Measurements from ENCODE around the gene IFNA1. TPM values are rescaled to one million over a fixed set of nuclear protein-coding genes. Genes with fewer than 3 reads are reported as not detected.

IFNA1 gene
- total RNA-seq, 1 donor from 2014 or later = not detected

- no peak for TF ChIP-seq CTCF (conservative IDR thresholded peaks at IDR 0.05; ENCODE audit: low read depth, low read length)
- DNase-seq (ENCODE audit: low read depth) = no peak
- no peak overlapping the region for H3K4me3 ChIP-seq (ENCODE audit: low read depth, low read length)
These were observed 41.3 kb downstream of the IFNA1 start for GRCh38 chr9:21481470-21482056.

- H3K4me3 ChIP-seq (ENCODE audit: low read depth, low read length) = no peak within 1 kb of the TSS
- DNase-seq (ENCODE audit: low read depth) = no peak
- TF ChIP-seq CTCF (conservative IDR thresholded peaks at IDR 0.05; ENCODE audit: low read depth, low read length) = no peak
These were observed 42.0 kb downstream of the IFNA1 start, which contains the start of gene IFNE for GRCh38 chr9:21482213-21482612. TSS of gene IFNE (minus strand) at chr9:21482313. CDS start at chr9:21481694, 619 bp downstream.

Other genes starting within 250 kb of the IFNA1 start
- not detected in 2 replicates for gene IFNA7, start 238.2 kb upstream of the IFNA1 start, total RNA-seq
- not detected in 2 replicates for gene IFNA10, start 233.3 kb upstream of the IFNA1 start, total RNA-seq
- not detected in 2 replicates for gene IFNA16, start 223.1 kb upstream of the IFNA1 start, total RNA-seq
- gene IFNA17, start 212.2 kb upstream of the IFNA1 start, total RNA-seq = not detected in 2 replicates
- gene IFNA14, start 200.4 kb upstream of the IFNA1 start, total RNA-seq = not detected in 2 replicates
- not detected in 2 replicates for gene IFNA5, start 135.1 kb upstream of the IFNA1 start, total RNA-seq
- 13.1 and 16.8 TPM in 2 replicates for gene KLHL9, start 105.0 kb upstream of the IFNA1 start, total RNA-seq
- not detected in 2 replicates for gene IFNA6, start 89.6 kb upstream of the IFNA1 start, total RNA-seq
- gene IFNA13, start 72.4 kb upstream of the IFNA1 start, total RNA-seq = not detected in 2 replicates
- not detected in 2 replicates for gene IFNA2, start 55.0 kb upstream of the IFNA1 start, total RNA-seq
- gene IFNA8, start 31.3 kb upstream of the IFNA1 start, total RNA-seq = not detected in 2 replicates
- gene IFNE, start 41.9 kb downstream of the IFNA1 start, total RNA-seq = not detected in 2 replicates

All from epithelial cell of proximal tubule (primary cell).